Iris pigment epithelial cell (primary cell): ENCODE data around the gene SLC7A10.
A peak's percentile ranks its signal among the peaks of the same experiment; 100 is the strongest.

Source experiments
- DNase-seq: peaks from one replicate; pipeline ENCODE4 v3.0.0-alpha.2; 2011; ENCODE audit warnings: low read depth

The SLC7A10 gene

GRCh38 chr19:33225458-33225926 lies at the start of gene SLC7A10:
Gene SLC7A10, minus strand, starts transcription at chr19:33225850. Its CDS starts 147 bp downstream, at chr19:33225703.
- DNase-seq: no peak

GRCh38 chr19:33274663-33275558 lies 49.3 kb upstream of the SLC7A10 start:
- DNase-seq: no peak

GRCh38 chr19:33273881-33274662 lies 48.4 kb upstream of the SLC7A10 start:
- peak; percentile 89 for DNase-seq

DNA sequence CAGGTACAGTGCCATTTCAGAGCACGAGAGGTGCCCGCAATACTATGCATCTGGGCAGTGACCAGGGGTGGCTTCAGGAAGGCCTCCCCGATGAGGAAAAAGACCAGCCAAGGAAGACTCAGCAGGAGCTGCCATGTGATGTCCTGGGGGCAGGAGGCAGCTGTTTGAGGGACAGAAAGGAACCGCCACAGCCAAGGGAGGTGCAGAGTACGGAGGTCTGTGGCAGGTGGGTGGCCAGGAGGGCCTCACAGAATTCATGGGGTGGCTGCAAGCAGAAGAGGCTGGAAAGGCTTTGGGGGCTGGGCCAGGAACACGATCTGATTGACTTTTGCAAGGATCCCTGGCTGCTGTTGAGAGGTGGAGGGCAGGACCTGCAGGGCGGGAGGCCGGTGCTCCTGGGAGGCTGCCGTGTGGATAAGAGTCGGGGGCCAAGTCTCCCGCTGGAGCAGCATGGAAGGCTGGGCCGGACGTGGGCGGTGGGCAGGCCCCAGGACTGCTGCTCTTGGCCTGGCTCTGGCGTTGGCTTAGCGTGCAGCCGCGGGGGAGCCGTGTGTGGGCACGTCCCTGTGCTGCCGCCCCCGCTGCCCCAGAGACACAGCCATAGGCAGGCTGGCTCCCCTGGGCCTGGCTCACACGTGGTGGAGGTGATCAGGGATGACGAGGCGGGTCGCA lies 47.6 kb upstream of the SLC7A10 start:
- DNase-seq: no peak

DNA sequence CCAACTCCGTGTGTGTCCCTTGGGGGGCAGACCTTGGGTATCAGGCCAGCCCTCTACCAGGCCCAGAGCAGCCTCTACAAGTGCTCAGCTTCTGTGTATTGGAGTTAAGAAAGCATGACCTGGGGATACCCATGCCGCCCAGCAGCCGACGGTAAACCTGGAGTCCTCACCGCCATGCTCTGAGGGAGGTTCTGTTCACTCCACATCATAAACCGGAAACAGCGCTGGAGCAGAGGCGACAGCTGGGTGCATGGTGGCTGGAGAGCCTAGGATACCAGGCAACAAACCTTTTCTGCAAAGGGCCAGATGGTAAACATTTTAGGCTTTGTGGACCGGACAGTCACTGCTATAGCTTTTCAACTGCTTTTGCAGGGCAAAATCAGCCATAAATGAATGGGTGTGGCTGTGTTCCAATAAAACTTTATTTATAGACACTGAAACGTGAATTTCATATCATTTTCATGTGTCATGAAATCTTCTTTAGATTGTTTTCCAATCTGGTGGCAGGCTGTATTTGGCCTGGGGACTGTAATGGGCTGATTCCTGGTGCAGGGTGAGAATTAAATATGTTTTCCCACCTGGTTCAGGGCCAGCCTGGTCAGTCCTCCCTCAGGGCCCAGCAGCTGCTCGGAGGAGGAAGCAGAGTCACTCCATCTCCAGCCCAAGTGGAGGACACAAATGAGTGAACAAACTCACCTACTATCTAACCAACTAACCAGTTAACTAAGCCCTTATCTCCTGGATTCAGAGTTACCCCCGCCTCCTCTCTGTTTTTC lies 45.8 kb upstream of the SLC7A10 start:
- no peak for DNase-seq

DNA sequence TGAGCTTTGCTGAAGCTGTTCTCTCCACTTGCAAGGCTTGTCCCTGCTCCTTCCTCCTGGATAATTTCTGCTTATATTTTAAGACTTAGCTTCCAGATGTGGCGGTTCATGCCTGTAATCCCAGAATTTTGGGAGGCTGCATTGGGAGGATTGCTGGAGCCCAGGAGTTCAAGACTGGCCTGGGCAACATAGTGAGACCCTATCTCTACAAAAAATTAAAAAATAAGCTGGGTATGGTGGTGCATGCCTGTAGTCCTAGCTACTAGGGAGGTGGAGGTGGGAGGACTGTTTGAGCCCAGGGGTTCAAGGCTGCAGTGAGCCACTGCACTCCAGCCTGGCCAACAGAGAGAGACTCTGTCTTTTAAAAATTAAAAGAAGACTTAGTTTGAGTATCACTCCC lies 45.1 kb upstream of the SLC7A10 start:
- DNase-seq: no peak

GRCh38 chr19:33269016-33269415 lies 43.4 kb upstream of the SLC7A10 start:
- no peak for DNase-seq

- DNase-seq: no peak
Measured at GRCh38 chr19:33268162-33268991, 42.7 kb upstream of the SLC7A10 start.

DNA sequence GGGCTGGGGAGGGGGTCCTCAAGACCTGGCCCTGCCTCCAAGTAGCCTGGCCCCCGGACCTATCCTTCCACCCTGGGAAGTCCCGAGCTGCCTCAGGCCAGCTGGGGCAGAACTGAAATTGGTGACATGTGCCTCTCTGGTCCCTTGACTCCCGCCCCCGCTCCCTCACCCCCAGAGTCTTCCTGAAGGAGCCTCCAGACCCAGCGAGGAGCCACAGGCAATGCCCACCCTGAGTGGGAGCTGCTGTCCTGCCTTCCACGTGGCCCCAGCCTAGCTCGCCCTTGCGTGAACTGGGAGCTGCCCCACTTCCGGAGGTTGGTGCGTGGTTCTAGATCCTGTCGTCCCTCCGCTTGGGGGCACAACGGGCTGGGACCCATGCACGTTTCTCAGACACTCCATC lies 42.1 kb upstream of the SLC7A10 start:
- DNase-seq: no peak

GRCh38 chr19:33266974-33267484 lies 41.4 kb upstream of the SLC7A10 start:
- DNase-seq: no peak

GRCh38 chr19:33264881-33265445 lies 39.3 kb upstream of the SLC7A10 start:
- DNase-seq: no peak

- no peak for DNase-seq
Measured at GRCh38 chr19:33263325-33264023, 37.8 kb upstream of the SLC7A10 start.

GRCh38 chr19:33261511-33262189 lies 36.0 kb upstream of the SLC7A10 start:
- no peak for DNase-seq

GRCh38 chr19:33260628-33261418 lies 35.2 kb upstream of the SLC7A10 start:
- DNase-seq: no peak

GRCh38 chr19:33259539-33259938 lies 33.9 kb upstream of the SLC7A10 start:
- no peak for DNase-seq

DNA sequence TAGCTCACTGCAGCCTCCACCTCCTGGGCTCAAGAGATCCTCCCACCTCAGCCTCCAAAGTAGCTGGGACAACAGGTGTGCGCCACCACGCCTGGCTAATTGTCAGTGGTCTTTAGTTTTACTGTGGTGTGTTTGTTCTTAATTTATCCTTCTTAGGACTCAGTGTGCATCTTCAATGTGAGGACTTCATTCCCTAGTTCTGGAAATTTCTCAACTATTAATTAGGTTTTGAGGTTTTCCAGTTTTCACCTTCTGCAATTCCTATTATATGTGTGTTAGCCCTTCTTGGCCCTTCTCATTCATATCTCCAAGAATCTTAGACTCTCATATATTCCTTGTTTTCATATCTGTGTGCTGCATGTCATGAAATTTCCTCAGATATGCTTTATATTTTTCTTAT lies 32.2 kb upstream of the SLC7A10 start:
- DNase-seq: no peak

DNA sequence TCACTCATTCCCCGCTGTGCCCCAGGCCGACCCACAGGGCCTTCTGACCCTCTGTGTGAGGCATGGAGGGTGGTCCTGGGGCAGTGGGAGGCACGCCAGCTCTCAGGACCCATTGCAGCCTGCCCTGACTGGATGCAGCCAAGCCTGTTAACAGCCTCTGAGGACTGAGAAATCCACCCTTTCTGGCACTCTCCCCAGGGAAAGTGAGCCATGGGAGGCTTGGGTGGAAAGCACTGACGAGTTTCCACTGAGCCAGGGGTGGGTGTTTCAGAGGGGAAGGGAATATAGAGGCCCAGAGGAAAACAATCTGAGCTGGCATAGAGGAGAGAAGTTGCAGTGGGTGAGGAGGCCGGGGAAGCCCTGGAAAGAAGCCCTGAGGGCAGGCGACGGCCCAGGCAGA lies 30.6 kb upstream of the SLC7A10 start:
- DNase-seq: no peak

DNA sequence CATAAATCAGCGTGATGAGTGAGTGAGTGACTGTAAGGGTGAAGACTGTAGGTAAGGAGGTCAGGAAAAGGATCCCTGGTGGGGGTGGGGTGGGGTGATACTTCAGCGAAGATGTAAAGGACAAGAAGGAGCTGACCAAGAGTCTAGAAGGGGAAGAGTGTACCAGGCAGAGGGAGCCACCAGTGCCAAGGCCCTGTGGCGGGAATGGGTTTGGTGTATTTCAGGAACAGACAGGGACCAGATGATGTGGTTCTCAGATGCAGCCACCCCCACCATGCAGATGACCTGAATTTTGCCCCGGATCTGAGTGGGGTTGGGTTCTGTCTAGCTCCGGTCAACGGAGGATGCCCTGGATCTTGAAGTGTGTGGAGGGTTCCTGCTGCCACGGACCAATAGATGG lies 30.1 kb upstream of the SLC7A10 start:
- no peak for DNase-seq
